ENCODE results near the gene CAVIN2.

- no peak for TF ChIP-seq CTCF (IDR thresholded peaks at IDR 0.05)
- TF ChIP-seq EP300 (IDR thresholded peaks at IDR 0.05): no peak
- no peak for TF ChIP-seq POLR2A (IDR thresholded peaks at IDR 0.05)
Measured at GRCh38 chr2:191799526-191799925, 47.4 kb downstream of the CAVIN2 start.

Measured in upper lobe of left lung (tissue), 4 donors.